ENCODE measurements around the gene DNA2.

DNA2 gene

GRCh38 chr10:68446179-68446578, 25.6 kb downstream of the DNA2 start:
- no peak for DNase-seq

GRCh38 chr10:68442971-68443370, 28.8 kb downstream of the DNA2 start:
- no peak for DNase-seq

- no peak for DNase-seq
These were observed 30.9 kb downstream of the DNA2 start for GRCh38 chr10:68440898-68441297.

- DNase-seq: no peak
These were observed 36.0 kb downstream of the DNA2 start for GRCh38 chr10:68435803-68436202.

GRCh38 chr10:68434657-68435056, 37.1 kb downstream of the DNA2 start:
- DNase-seq: no peak

GRCh38 chr10:68428396-68429104, 43.2 kb downstream of the DNA2 start:
- DNase-seq: no peak

- no peak for DNase-seq
These were observed 47.2 kb downstream of the DNA2 start for GRCh38 chr10:68424454-68425014.

GRCh38 chr10:68423522-68423921, 48.3 kb downstream of the DNA2 start:
- no peak for DNase-seq

GRCh38 chr10:68419376-68419775, 52.4 kb downstream of the DNA2 start:
- DNase-seq: no peak

- no peak for DNase-seq
These were observed 62.8 kb downstream of the DNA2 start for GRCh38 chr10:68408898-68409518.

GRCh38 chr10:68406815-68407548, 64.8 kb downstream of the DNA2 start, which contains the start of gene RUFY2:
Gene RUFY2 (minus strand): TSS chr10:68407277. CDS start chr10:68407189, 88 bp downstream.
- peak; percentile 62 for DNase-seq

- peak; percentile 64 for DNase-seq
These were observed 65.5 kb downstream of the DNA2 start for GRCh38 chr10:68406111-68406814.

GRCh38 chr10:68403701-68404100, 68.1 kb downstream of the DNA2 start:
- DNase-seq: no peak

- no peak for DNase-seq
These were observed 69.5 kb downstream of the DNA2 start for GRCh38 chr10:68402276-68402675.

GRCh38 chr10:68397005-68397404, 74.8 kb downstream of the DNA2 start:
- no peak for DNase-seq

GRCh38 chr10:68385740-68386139, 86.0 kb downstream of the DNA2 start:
- DNase-seq: no peak

GRCh38 chr10:68371604-68372003, 100.2 kb downstream of the DNA2 start:
- DNase-seq: no peak

- no peak for DNase-seq
These were observed 104.7 kb downstream of the DNA2 start for GRCh38 chr10:68367121-68367520.

- DNase-seq: no peak
These were observed 105.2 kb downstream of the DNA2 start for GRCh38 chr10:68366600-68366999.

GRCh38 chr10:68365611-68366010, 106.2 kb downstream of the DNA2 start:
- DNase-seq: no peak

- no peak for DNase-seq
These were observed 107.5 kb downstream of the DNA2 start for GRCh38 chr10:68364101-68364886.

All from NCI-H2227 treated with DMSO at 0.1 percent for 48 hours (cell line).